ENCODE results near the gene UBTD2.
"Not testable (repeated sequence)": the region's sequence is repeated elsewhere in the genome, so short reads cannot be mapped to it uniquely, and the experiment has no call there.

The UBTD2 gene

DNA sequence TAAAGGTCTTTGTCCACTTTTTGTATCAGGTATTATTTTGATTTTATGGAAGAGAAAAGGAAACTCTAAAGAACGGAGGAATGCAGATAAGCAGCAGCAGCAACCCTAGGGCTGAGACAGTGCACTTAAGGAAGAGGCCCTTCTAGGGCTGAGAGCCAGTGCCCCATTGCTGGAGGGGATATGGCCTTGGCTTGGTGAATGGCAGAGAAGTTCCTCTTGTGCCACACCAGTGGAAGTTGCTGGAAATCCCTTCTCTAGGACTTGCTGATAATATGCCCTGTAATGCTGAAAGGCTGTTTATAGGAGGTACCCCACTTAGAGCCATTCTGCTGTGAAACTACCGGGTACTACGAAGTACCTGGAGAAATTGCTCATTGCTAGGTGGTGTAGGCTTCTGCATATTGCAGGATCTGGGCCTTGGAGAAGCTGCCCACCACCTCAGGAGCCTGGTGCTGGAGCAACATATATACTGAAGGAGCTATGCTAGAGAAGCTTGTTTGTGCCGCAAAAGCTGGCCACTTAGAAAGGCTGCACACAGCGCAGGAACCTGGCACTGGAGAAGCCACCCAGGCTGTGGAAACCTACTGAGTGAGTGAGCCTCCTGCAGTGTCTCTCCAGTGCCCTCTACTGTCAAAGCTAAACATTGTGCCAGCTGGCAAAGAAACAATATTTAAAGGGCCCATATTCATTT, 9.6 kb upstream of the UBTD2 start:
- TF ChIP-seq, protein P1, sequence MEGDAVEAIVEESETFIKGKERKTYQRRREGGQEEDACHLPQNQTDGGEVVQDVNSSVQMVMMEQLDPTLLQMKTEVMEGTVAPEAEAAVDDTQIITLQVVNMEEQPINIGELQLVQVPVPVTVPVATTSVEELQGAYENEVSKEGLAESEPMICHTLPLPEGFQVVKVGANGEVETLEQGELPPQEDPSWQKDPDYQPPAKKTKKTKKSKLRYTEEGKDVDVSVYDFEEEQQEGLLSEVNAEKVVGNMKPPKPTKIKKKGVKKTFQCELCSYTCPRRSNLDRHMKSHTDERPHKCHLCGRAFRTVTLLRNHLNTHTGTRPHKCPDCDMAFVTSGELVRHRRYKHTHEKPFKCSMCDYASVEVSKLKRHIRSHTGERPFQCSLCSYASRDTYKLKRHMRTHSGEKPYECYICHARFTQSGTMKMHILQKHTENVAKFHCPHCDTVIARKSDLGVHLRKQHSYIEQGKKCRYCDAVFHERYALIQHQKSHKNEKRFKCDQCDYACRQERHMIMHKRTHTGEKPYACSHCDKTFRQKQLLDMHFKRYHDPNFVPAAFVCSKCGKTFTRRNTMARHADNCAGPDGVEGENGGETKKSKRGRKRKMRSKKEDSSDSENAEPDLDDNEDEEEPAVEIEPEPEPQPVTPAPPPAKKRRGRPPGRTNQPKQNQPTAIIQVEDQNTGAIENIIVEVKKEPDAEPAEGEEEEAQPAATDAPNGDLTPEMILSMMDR (IDR thresholded peaks at IDR 0.05; ENCODE audit: control insufficient read depth, extremely low read depth, insufficient read depth): peak; percentile 89
- H3K4me3 ChIP-seq (ENCODE audit: low read depth, low read length): no peak overlapping the region
- DNase-seq (ENCODE audit: low read depth): peak; percentile 69

GRCh38 chr5:172291837-172292236, 8.3 kb upstream of the UBTD2 start:
- not testable (repeated sequence) for H3K4me3 ChIP-seq (ENCODE audit: low read depth, low read length); DNase-seq (ENCODE audit: low read depth)

DNA sequence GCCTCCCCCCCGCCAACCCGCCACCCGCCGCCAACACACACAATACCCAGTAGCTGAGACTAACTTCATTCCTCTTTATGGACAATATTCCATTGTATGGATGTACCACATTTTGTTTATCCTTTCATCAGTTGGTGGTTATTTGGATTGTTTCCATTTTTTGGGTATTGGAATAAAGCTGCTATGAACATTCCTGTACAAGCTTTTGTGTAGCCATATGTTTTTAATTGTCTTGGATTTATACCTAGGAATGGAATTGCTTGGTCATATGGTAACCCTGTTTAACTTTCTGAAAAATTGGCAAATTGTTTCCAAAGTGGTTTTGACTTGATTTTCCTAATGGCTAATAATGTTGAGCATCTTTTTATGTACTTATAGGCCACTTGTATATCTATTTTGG, 4.9 kb upstream of the UBTD2 start:
- TF ChIP-seq, protein P1 (IDR thresholded peaks at IDR 0.05; ENCODE audit: control insufficient read depth, extremely low read depth, insufficient read depth): no peak

DNA sequence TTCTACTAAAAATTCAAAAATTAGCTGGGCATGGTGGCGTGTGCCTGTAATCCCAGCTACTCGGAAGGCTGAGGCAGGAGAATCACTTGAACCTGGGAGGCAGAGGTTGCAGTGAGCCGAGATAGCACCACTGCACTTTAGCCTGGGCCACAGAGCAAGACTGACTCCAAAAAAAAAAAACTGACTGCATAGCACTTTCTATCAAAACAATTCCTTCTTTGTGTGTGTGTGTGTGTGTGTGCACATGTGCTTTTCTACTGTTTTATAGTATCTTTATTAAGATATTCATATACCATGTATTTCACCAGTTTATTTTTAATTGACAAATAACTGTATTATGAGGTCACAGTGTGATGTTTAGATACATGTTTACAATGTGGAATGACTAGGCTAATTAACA, 3.6 kb upstream of the UBTD2 start:
- H3K4me3 ChIP-seq (ENCODE audit: low read depth, low read length); DNase-seq (ENCODE audit: low read depth): not testable (repeated sequence)

More for the DNA sequence above, 4.9 kb upstream of the UBTD2 start:
- no peak overlapping the region for H3K4me3 ChIP-seq (ENCODE audit: low read depth, low read length)
- no peak for DNase-seq (ENCODE audit: low read depth)

GRCh38 chr5:172285226-172286143, 1.9 kb upstream of the UBTD2 start:
- TF ChIP-seq, protein P1 (IDR thresholded peaks at IDR 0.05; ENCODE audit: control insufficient read depth, extremely low read depth, insufficient read depth): no peak
- no peak for DNase-seq (ENCODE audit: low read depth)
- no peak overlapping the region for H3K4me3 ChIP-seq (ENCODE audit: low read depth, low read length)

GRCh38 chr5:172284611-172284980, 1.0 kb upstream of the UBTD2 start:
- TF ChIP-seq, protein P1 (IDR thresholded peaks at IDR 0.05; ENCODE audit: control insufficient read depth, extremely low read depth, insufficient read depth): no peak
- no peak for DNase-seq (ENCODE audit: low read depth)
- peak overlapping the region; percentile 72 for H3K4me3 ChIP-seq (ENCODE audit: low read depth, low read length)

DNA sequence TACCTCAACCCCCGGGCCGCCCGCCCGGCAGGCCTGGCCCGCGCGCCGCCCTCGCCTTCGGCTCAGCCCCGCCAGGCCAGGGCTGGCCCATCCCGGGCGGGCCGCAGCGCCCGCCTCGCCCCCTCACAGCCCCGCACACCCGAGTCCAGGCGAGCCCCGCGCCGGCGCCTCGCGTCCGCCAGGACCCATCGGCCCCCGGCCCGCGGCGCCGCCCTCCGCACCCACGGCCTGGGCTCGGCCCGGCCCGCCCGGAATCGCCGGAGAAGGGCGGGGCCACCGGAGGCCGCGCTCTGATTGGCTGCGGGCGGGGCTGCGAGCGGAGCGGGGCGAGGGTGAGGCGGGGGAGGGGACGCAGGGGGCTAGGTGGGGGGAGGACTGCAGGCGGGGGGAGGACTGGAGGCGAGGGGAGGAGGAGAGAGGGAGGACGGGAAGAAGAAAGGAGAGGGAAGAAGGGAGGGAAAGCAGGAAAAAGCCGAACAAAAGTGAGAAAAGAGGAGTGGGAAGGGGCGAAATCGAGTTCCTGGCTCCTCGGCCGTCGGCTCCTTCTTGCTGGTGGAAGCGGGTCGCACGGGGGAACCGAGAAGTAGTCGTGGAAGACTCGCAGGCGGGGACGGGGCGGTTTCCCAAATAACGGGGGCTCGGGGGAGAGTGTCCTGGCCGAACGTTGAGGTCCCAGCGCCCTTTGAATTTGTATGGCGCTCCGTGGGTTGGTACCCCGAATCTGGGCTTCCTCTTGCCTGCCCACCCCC, 472 bp upstream of the UBTD2 start:
- no peak for DNase-seq (ENCODE audit: low read depth)
- H3K4me3 ChIP-seq (ENCODE audit: low read depth, low read length): peak overlapping the region; percentile 72
- TF ChIP-seq, protein P1 (IDR thresholded peaks at IDR 0.05; ENCODE audit: control insufficient read depth, extremely low read depth, insufficient read depth): no peak

All from LNCaP clone FGC (cell line).